ENCODE data around the gene ZNF638.

ZNF638 gene

GRCh38 chr2:71456617-71457016, 125.0 kb downstream of the ZNF638 start:
- DNase-seq (ENCODE audit: low spot score) = no peak

- no peak for DNase-seq (ENCODE audit: low spot score)
These were observed 125.7 kb downstream of the ZNF638 start for GRCh38 chr2:71457123-71457915.

GRCh38 chr2:71457923-71458322, 126.3 kb downstream of the ZNF638 start:
- no peak for DNase-seq (ENCODE audit: low spot score)

- no peak for DNase-seq (ENCODE audit: low spot score)
These were observed 127.0 kb downstream of the ZNF638 start for GRCh38 chr2:71458413-71459083.

- no peak for DNase-seq (ENCODE audit: low spot score)
These were observed 127.5 kb downstream of the ZNF638 start for GRCh38 chr2:71459084-71459431.

GRCh38 chr2:71460056-71460455, 128.5 kb downstream of the ZNF638 start:
- DNase-seq (ENCODE audit: low spot score) = no peak

- no peak for DNase-seq (ENCODE audit: low spot score)
These were observed 129.2 kb downstream of the ZNF638 start for GRCh38 chr2:71460595-71461303.

- DNase-seq (ENCODE audit: low spot score) = no peak
These were observed 129.7 kb downstream of the ZNF638 start for GRCh38 chr2:71461304-71461671.

GRCh38 chr2:71462056-71462605, 130.5 kb downstream of the ZNF638 start:
- no peak for DNase-seq (ENCODE audit: low spot score)

GRCh38 chr2:71462641-71463341, 131.2 kb downstream of the ZNF638 start:
- DNase-seq (ENCODE audit: low spot score) = no peak

- DNase-seq (ENCODE audit: low spot score) = no peak
These were observed 131.7 kb downstream of the ZNF638 start for GRCh38 chr2:71463342-71463654.

- DNase-seq (ENCODE audit: low spot score) = no peak
These were observed 132.8 kb downstream of the ZNF638 start for GRCh38 chr2:71464389-71464788.

- no peak for DNase-seq (ENCODE audit: low spot score)
These were observed 133.8 kb downstream of the ZNF638 start for GRCh38 chr2:71465356-71465755.

- DNase-seq (ENCODE audit: low spot score) = no peak
These were observed 134.3 kb downstream of the ZNF638 start for GRCh38 chr2:71465961-71466300.

- DNase-seq (ENCODE audit: low spot score) = peak; percentile 12
These were observed 135.0 kb downstream of the ZNF638 start for GRCh38 chr2:71466301-71467179.

- DNase-seq (ENCODE audit: low spot score) = no peak
These were observed 135.7 kb downstream of the ZNF638 start for GRCh38 chr2:71467180-71467815.

GRCh38 chr2:71468279-71469015, 136.9 kb downstream of the ZNF638 start:
- no peak for DNase-seq (ENCODE audit: low spot score)

- DNase-seq (ENCODE audit: low spot score) = no peak
These were observed 138.1 kb downstream of the ZNF638 start for GRCh38 chr2:71469403-71470398.

GRCh38 chr2:71471276-71471675, 139.7 kb downstream of the ZNF638 start:
- no peak for DNase-seq (ENCODE audit: low spot score)
